CD4-positive, alpha-beta T cell (primary cell): Measurements from ENCODE around the gene POU6F1. TPM values are rescaled to one million over a fixed set of nuclear protein-coding genes. Genes with fewer than 3 reads are reported as not detected.

Experiments
- ATAC-seq: fragments of 200-7000 bp; cut with Tn5 transposase; one replicate; pipeline ENCODE4 v1.10.0; 2022; ENCODE audit warnings: mild to moderate bottlenecking; ENCODE audit not compliant: poor library complexity
- CTCF ChIA-PET: fragments of 350-600 bp; sonication (Branson Sonifier 250); formaldehyde crosslinking; loops from one replicate; lab custom pipeline; 2021; ENCODE audit warnings: antibody characterized with exemption, inconsistent platforms; lab: Charles Lee
- POLR2A ChIA-PET: fragments of 350-600 bp; sonication (Branson Sonifier 250); formaldehyde crosslinking; loops from one replicate; lab custom pipeline; 2021; ENCODE audit warnings: antibody characterized with exemption, inconsistent platforms; lab: Charles Lee
- DNase-seq, 14 experiments: peaks; one replicate each; pipeline ENCODE4 v3.0.0-alpha.2; 2013 to 2020; ENCODE audit warnings: mixed read lengths in 2 of 14
- H3K27ac ChIP-seq, 2 donors: one replicate each; pipeline versions ENCODE4 v1.5.1 to v1.7.0; 2013; ENCODE audit warnings: low read length in 2 of 2, low read depth in 1 of 2, mild to moderate bottlenecking in 1 of 2
- H3K27me3 ChIP-seq, 2 experiments: 1 replicate in 1 of 2; 2 replicates in 1 of 2; pipeline versions ENCODE4 v1.6.1 to v1.7.0; 2013; ENCODE audit warnings: low read length in 2 of 2, control low read depth in 1 of 2, mild to moderate bottlenecking in 1 of 2, moderate library complexity in 1 of 2; ENCODE audit not compliant: insufficient read depth in 2 of 2, control insufficient read depth in 1 of 2
- H3K36me3 ChIP-seq: one replicate; pipeline ENCODE4 v1.6.1; 2013; ENCODE audit warnings: low read length, control low read depth; ENCODE audit not compliant: insufficient read depth
- H3K4me1 ChIP-seq: one replicate; pipeline ENCODE4 v1.6.1; 2013; ENCODE audit warnings: low read length, control low read depth; ENCODE audit not compliant: insufficient read depth
- H3K4me3 ChIP-seq: one replicate; pipeline ENCODE4 v1.5.1; 2013; ENCODE audit warnings: mild to moderate bottlenecking, low read length, moderate library complexity
- H3K9me3 ChIP-seq, 2 experiments: 1 replicate in 1 of 2; 2 replicates in 1 of 2; pipeline versions ENCODE4 v1.6.1 to v1.7.0; 2013; ENCODE audit warnings: low read length in 2 of 2, mild to moderate bottlenecking in 2 of 2, control low read depth in 1 of 2, moderate library complexity in 1 of 2; ENCODE audit not compliant: control insufficient read depth in 1 of 2, insufficient read depth in 1 of 2
- H3K27ac Mint-ChIP-seq: one replicate; pipeline ENCODE4 v1.8.0; 2020; ENCODE audit warnings: mixed read lengths
- H3K27me3 Mint-ChIP-seq: one replicate; pipeline ENCODE4 v1.8.0; 2021; ENCODE audit warnings: mixed read lengths
- H3K36me3 Mint-ChIP-seq: one replicate; pipeline ENCODE4 v1.8.0; 2021; ENCODE audit warnings: low read depth, mixed read lengths
- H3K4me1 Mint-ChIP-seq: one replicate; pipeline ENCODE4 v1.8.0; 2021; ENCODE audit warnings: low read depth, mixed read lengths
- H3K4me3 Mint-ChIP-seq: one replicate; pipeline ENCODE4 v1.8.0; 2020; ENCODE audit warnings: mild to moderate bottlenecking, mixed read lengths
- H3K9me3 Mint-ChIP-seq: one replicate; pipeline ENCODE4 v1.8.0; 2020; ENCODE audit warnings: mixed read lengths
- intact Hi-C, 2 experiments: fragments of 100-400 bp; cut with DNase I in 1 of 2; cut with micrococcal nuclease in 1 of 2; formaldehyde crosslinking; loops; one replicate each; pipeline versions ENCODE4 v1.15.1 to v1.9.0; 2023 to 2025; cut with DNase I, micrococcal nuclease
- total RNA-seq, 174 experiments: library from RNA in 2 of 174; stranded (reverse) in 2 of 174; gene quantifications; one replicate each; pipeline ENCODE4 v1.2.3 and lab custom pipeline; 2021 to 2026
- TF ChIP-seq, protein P1 (sequence below): fragments of 200-600 bp; IDR thresholded peaks from one replicate; pipeline ENCODE4 v1.8.0; 2022; ENCODE audit warnings: antibody characterized with exemption, mild to moderate bottlenecking

POU6F1 gene
- total RNA-seq, 2 experiments from 2014 or later = 31.7 to 36.8 TPM

DNA sequence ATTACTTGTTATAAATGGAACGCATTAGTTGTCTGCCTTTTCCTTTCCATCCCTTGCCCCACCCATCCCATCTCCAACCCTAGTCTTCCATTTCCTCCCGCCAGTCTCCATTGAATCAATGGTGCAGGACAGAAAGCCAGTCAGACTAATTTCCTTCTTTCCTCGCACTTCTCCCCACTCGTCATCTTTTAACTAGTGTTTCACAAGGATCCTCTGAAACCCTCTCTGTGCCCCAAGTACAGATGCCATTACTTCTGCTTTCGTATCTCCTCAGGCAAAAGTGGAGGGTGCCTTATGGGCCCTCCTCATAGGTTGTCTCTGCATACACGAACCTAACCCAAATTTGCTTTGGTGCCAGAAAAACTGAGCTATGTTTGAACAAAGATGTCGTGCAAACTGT, 25.0 kb upstream of the POU6F1 start:
- no peaks in the 10 kb centered on the region for H3K27me3 Mint-ChIP-seq
- Histone ChIP-seq H3K9me3 (no peaks in the 10 kb centered on the region), H3K4me3 (no peak overlapping the region), H3K4me1 (peaks cover 63% of the 10 kb centered on the region), H3K27ac (no peak overlapping the region), H3K36me3 (peaks cover 44% of the 10 kb centered on the region), H3K27me3 (no peaks in the 10 kb centered on the region)
- CTCF ChIA-PET = interaction anchor here (1.5 kb wide), 1 partner anchor 25 kb away, joined by 5 read pairs; the partner anchor contains the start of gene POU6F1
- POLR2A ChIA-PET = interaction anchor here (0.8 to 3.4 kb wide), 3 partner anchors 26 to 78 kb away, joined by 3 to 39 read pairs (median 3); partner anchors contain the start of gene POU6F1
- TF ChIP-seq, protein P1, sequence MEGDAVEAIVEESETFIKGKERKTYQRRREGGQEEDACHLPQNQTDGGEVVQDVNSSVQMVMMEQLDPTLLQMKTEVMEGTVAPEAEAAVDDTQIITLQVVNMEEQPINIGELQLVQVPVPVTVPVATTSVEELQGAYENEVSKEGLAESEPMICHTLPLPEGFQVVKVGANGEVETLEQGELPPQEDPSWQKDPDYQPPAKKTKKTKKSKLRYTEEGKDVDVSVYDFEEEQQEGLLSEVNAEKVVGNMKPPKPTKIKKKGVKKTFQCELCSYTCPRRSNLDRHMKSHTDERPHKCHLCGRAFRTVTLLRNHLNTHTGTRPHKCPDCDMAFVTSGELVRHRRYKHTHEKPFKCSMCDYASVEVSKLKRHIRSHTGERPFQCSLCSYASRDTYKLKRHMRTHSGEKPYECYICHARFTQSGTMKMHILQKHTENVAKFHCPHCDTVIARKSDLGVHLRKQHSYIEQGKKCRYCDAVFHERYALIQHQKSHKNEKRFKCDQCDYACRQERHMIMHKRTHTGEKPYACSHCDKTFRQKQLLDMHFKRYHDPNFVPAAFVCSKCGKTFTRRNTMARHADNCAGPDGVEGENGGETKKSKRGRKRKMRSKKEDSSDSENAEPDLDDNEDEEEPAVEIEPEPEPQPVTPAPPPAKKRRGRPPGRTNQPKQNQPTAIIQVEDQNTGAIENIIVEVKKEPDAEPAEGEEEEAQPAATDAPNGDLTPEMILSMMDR = no peak
- peaks cover 85% of the 10 kb centered on the region for H3K4me1 Mint-ChIP-seq
- no peaks in the 10 kb centered on the region for H3K9me3 Mint-ChIP-seq
- peak overlapping the region; percentile 34 for H3K27ac Mint-ChIP-seq
- intact Hi-C loops = loop anchor here in 1 of 2 experiments (10.0 kb wide), 1 partner anchor 478 kb away; the partner anchor contains the start of gene ATF1
- H3K36me3 Mint-ChIP-seq = peaks cover 79% of the 10 kb centered on the region
- peak overlapping the region; percentile 62 for H3K4me3 Mint-ChIP-seq
- DNase-seq (peak in 2 of 14 experiments; percentile 32 to 33), ATAC-seq (no peak)

DNA sequence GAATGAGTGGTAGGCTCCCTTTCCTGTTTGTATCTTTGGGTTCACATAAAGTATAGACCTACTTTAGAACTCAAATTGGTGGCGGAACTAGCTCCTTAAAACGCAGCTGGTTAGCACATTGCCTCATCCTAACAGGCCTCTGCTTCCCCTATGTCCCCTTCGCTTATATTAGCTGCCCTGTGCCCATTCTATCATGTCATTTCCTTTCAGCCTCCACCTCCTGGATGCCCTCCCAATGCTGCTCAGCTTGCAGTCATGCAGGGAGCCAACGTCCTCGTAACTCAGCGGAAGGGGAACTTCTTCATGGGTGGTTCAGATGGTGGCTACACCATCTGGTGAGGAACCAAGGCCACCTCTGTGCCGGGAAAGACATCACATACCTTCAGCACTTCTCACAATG, 24.3 kb upstream of the POU6F1 start:
- Histone ChIP-seq H3K4me1 (peaks cover 58% of the 10 kb centered on the region), H3K27ac (no peak overlapping the region), H3K4me3 (no peak overlapping the region), H3K27me3 (no peaks in the 10 kb centered on the region), H3K9me3 (no peaks in the 10 kb centered on the region), H3K36me3 (peaks cover 44% of the 10 kb centered on the region)
- Mint-ChIP-seq H3K27me3 (no peaks in the 10 kb centered on the region), H3K9me3 (no peaks in the 10 kb centered on the region), H3K27ac (peak overlapping the region; percentile 97), H3K4me3 (peak overlapping the region; percentile 78), H3K4me1 (peaks cover 80% of the 10 kb centered on the region), H3K36me3 (peaks cover 81% of the 10 kb centered on the region)
- intact Hi-C loops = loop anchor here in 1 of 2 experiments (10.0 kb wide), 1 partner anchor 477 kb away; the partner anchor contains the start of gene ATF1
- ATAC-seq = no peak
- CTCF ChIA-PET = no interaction called here
- TF ChIP-seq, protein P1 = no peak
- peak in 2 of 14 experiments; percentile 40 to 50 for DNase-seq
- POLR2A ChIA-PET = interaction anchor here (0.6 to 4.9 kb wide), 3 partner anchors 25 to 66 kb away, joined by 3 to 221 read pairs (median 3); partner anchors contain the start of gene POU6F1

DNA sequence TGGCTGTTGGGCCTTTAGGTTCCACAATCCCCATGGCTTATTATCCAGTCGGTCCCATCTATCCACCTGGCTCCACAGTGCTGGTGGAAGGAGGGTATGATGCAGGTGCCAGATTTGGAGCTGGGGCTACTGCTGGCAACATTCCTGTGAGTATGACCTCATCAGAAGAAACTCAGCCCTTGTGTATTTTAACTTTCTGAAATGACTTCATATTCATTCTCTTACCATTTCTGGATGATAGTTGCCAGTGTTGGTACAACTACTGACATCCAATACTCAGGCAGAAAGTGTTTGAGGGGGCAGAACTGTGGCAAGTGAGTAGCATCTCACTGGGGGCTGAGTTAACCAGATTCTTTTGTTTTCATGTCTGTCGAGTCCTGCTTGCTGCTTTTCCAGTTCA, 23.1 kb upstream of the POU6F1 start:
- no peak overlapping the region for H3K27ac ChIP-seq

More for the DNA sequence above, 23.1 kb upstream of the POU6F1 start:
- peak overlapping the region; percentile 97 for H3K27ac Mint-ChIP-seq
- H3K4me3 Mint-ChIP-seq = peak overlapping the region; percentile 96
- H3K27me3 Mint-ChIP-seq = no peaks in the 10 kb centered on the region
- no peaks in the 10 kb centered on the region for H3K9me3 Mint-ChIP-seq
- no peaks in the 10 kb centered on the region for H3K9me3 ChIP-seq
- no peak overlapping the region for H3K4me3 ChIP-seq
- ChIA-PET POLR2A (interaction anchor here (0.9 to 4.9 kb wide), 6 partner anchors 7 to 89 kb away, joined by 3 to 221 read pairs (median 19); partner anchors contain the start of gene POU6F1), CTCF (interaction anchor here (1.0 to 1.1 kb wide), 2 partner anchors 23 to 100 kb away, joined by 5 to 6 read pairs; partner anchors contain the start of gene POU6F1)
- ATAC-seq (no peak), DNase-seq (no peak)
- TF ChIP-seq, protein P1 = no peak
- H3K36me3 Mint-ChIP-seq = peaks cover 76% of the 10 kb centered on the region
- peaks cover 72% of the 10 kb centered on the region for H3K4me1 Mint-ChIP-seq
- H3K4me1 ChIP-seq = peaks cover 47% of the 10 kb centered on the region
- no peaks in the 10 kb centered on the region for H3K27me3 ChIP-seq
- peaks cover 44% of the 10 kb centered on the region for H3K36me3 ChIP-seq
- intact Hi-C loops = loop anchor here in 1 of 2 experiments (10.0 kb wide), 1 partner anchor 476 kb away; the partner anchor contains the start of gene ATF1
